K562 (cell line): ENCODE measurements around the gene FUT6. TPM values are rescaled to one million over a fixed set of nuclear protein-coding genes. Genes with fewer than 3 reads are reported as not detected.

Source experiments
- ERF ChIP-seq: fragments of 450-650 bp; formaldehyde crosslinking; IDR thresholded peaks from 2 replicates; pipeline ENCODE4 v1.4.0; 2020; ENCODE audit warnings: mild to moderate bottlenecking, mixed read lengths
- FOXA3 ChIP-seq, 2 experiments: fragments of 450-650 bp in 1 of 2; sonication (generic) in 1 of 2; formaldehyde crosslinking; IDR thresholded peaks in 1 of 2; conservative IDR thresholded peaks in 1 of 2; 2 replicates each; pipeline versions ENCODE4 v1.4.0 to v1.8.0; 2020 to 2022; ENCODE audit warnings: mild to moderate bottlenecking in 2 of 2, missing genetic modification reagents in 1 of 2
- GABPA ChIP-seq: fragments of 200-800 bp; sonication (Bioruptor generic); conservative IDR thresholded peaks from 2 replicates; pipeline ENCODE4 v1.6.1; 2016; ENCODE audit warnings: low read depth, missing genetic modification characterization, missing compliant biosample characterization
- MEIS2 ChIP-seq: fragments of 450-650 bp; IDR thresholded peaks from 2 replicates; pipeline ENCODE4 v1.6.1; 2014; ENCODE audit warnings: mild to moderate bottlenecking; ENCODE audit not compliant: partially characterized antibody
- PHTF2 ChIP-seq: fragments of 250-450 bp; sonication (Bioruptor Pico); IDR thresholded peaks from 2 replicates; pipeline ENCODE4 v1.5.0; 2021; ENCODE audit warnings: mild to moderate bottlenecking
- PRDM10 ChIP-seq: fragments of 450-650 bp; IDR thresholded peaks from 2 replicates; pipeline ENCODE4 v1.6.1; 2018; ENCODE audit not compliant: partially characterized antibody
- RFX5 ChIP-seq: IDR thresholded peaks from 2 replicates; pipeline ENCODE4 v1.6.1; 2011; ENCODE audit warnings: low read depth, mild to moderate bottlenecking, improper control_type of control experiment, low read length
- SAFB ChIP-seq: fragments of 200-400 bp; formaldehyde crosslinking; IDR thresholded peaks from 2 replicates; pipeline ENCODE4 v1.6.1; 2017; ENCODE audit warnings: low read depth, low read length, borderline replicate concordance
- SREBF1 ChIP-seq: fragments of 150-350 bp; IDR thresholded peaks from 2 replicates; pipeline ENCODE4 v1.6.1; 2014; ENCODE audit warnings: antibody characterized with exemption, low read depth, low read length, borderline replicate concordance
- TCF15 ChIP-seq: fragments of 250-450 bp; sonication (Bioruptor Pico); IDR thresholded peaks from 2 replicates; pipeline ENCODE4 v1.8.0; 2022; ENCODE audit warnings: moderate library complexity, mild to moderate bottlenecking, inconsistent platforms
- TFAM ChIP-seq: fragments of 250-450 bp; sonication (Bioruptor Pico); conservative IDR thresholded peaks from 2 replicates; pipeline ENCODE4 v1.5.0; 2021; ENCODE audit warnings: mild to moderate bottlenecking, moderate library complexity
- TFE3 ChIP-seq: fragments of 450-650 bp; formaldehyde crosslinking; IDR thresholded peaks from 2 replicates; pipeline ENCODE4 v1.4.0; 2020; ENCODE audit warnings: mild to moderate bottlenecking, mixed read lengths
- ZFP91 ChIP-seq: sonication (generic); formaldehyde crosslinking; IDR thresholded peaks from 2 replicates; pipeline ENCODE4 v1.8.0; 2022; ENCODE audit warnings: mild to moderate bottlenecking, missing genetic modification reagents
- ZNF23 ChIP-seq: fragments of 250-450 bp; sonication (Bioruptor Pico); IDR thresholded peaks from 2 replicates; pipeline ENCODE4 v1.4.0; 2020; ENCODE audit warnings: mild to moderate bottlenecking
- ZNF274 ChIP-seq: IDR thresholded peaks from 2 replicates; pipeline ENCODE4 v1.6.1; 2011; ENCODE audit warnings: low read depth, mild to moderate bottlenecking, low read length, moderate library complexity, borderline replicate concordance
- ZNF639 ChIP-seq, 2 experiments: fragments of 200-800 bp in 1 of 2; sonication (Bioruptor generic) in 1 of 2; sonication (generic) in 1 of 2; formaldehyde crosslinking in 1 of 2; IDR thresholded peaks in 1 of 2; conservative IDR thresholded peaks in 1 of 2; 2 replicates each; pipeline versions ENCODE4 v1.5.0 to v1.6.1; 2016 to 2020; ENCODE audit warnings: missing compliant biosample characterization in 1 of 2, missing genetic modification characterization in 1 of 2, missing genetic modification reagents in 1 of 2
- polyA plus RNA-seq, 8 experiments: library from polyadenylated mRNA; depleted of rRNA in 4 of 8; stranded (reverse) in 5 of 8; unstranded in 3 of 8; fragments of >200 nt; fragmentation: Nextera tagmentation in 2 of 8; fragmentation: Illumina TruSeq in 1 of 8; extraction: Ambion mirVana in 2 of 8; extraction: Trizol in 1 of 8; gene quantifications; 2 replicates each; pipeline versions ENCODE4 v1.2.1 to v1.2.3, GENCODE V29; 2011 to 2014; ENCODE audit warnings: inconsistent platforms in 1 of 8, missing spikeins in 1 of 8
- total RNA-seq, 7 experiments: library from RNA; depleted of rRNA in 6 of 7; stranded (reverse); fragments of >200 nt in 6 of 7; fragmentation: Illumina TruSeq in 2 of 7; extraction: Trizol in 2 of 7; gene quantifications; 2 replicates each; pipeline versions ENCODE4 v1.2.1 to v1.2.3, GENCODE V29; 2011 to 2021; ENCODE audit warnings: low replicate concordance in 1 of 7

Gene FUT6
- total and polyA plus RNA-seq, 9 of the 15 experiments (the other 6 are each of a cell fraction or from before 2014, with no cell fraction given), result 0.04 TPM; not detected in 8

GRCh38 chr19:5827891-5828660 is 11.4 kb downstream of the FUT6 start (continued):
- TF ChIP-seq ZNF639 (CRISPR knock-in tag; conservative IDR thresholded peaks at IDR 0.05 in 1 of 2, IDR thresholded peaks at IDR 0.05 in 1 of 2), result peak in 1 of 2 experiments; percentile 84; a peak in 2 of 4 replicates
- peak; percentile 91 to 98 for TF ChIP-seq FOXA3 (CRISPR knock-in tag; conservative IDR thresholded peaks at IDR 0.05 in 1 of 2, IDR thresholded peaks at IDR 0.05 in 1 of 2)
- TF ChIP-seq ZFP91 (CRISPR knock-in tag), result no peak
- TF ChIP-seq TFAM (CRISPR knock-in tag), result no peak
- TF ChIP-seq TCF15 (CRISPR knock-in tag), result no peak
- no peak for TF ChIP-seq SREBF1
- TF ChIP-seq PHTF2, result no peak
- TF ChIP-seq RFX5, result no peak
- TF ChIP-seq ZNF23 (CRISPR knock-in tag), result no peak
- peak; percentile 72 for TF ChIP-seq GABPA (tag)
- no peak for TF ChIP-seq ZNF274
- TF ChIP-seq TFE3 (CRISPR knock-in tag), result no peak
- TF ChIP-seq PRDM10, result peak; percentile 54
- peak; percentile 94 for TF ChIP-seq MEIS2
- TF ChIP-seq SAFB, result no peak
- peak; percentile 77; the same call in 1 of the 2 replicates for TF ChIP-seq ERF (CRISPR knock-in tag)
